HepG2 (cell line): Measurements from ENCODE around the gene KIAA2012. TPM values are rescaled to one million over a fixed set of nuclear protein-coding genes. Genes with fewer than 3 reads are reported as not detected.

Experiments used
- ATAC-seq: fragments of 200-7000 bp; cut with Tn5 transposase; 3 replicates; pipeline ENCODE4 v1.9.1; 2020; ENCODE audit warnings: mild to moderate bottlenecking, moderate library complexity
- BruUV-seq: library from RNA; stranded (reverse); fragments of 400-500 nt; replicated peaks from 2 replicates; lab custom pipeline; 2021; lab: Mats Ljungman, UMichigan
- CTCF ChIA-PET: fragments of 300-600 bp; formaldehyde crosslinking; extraction: SDS; loops from one replicate; lab custom pipeline; 2021; ENCODE audit warnings: low total read pairs, inconsistent platforms, low intra/inter-chr PET ratio; lab: Yijun Ruan, JAX
- POLR2A ChIA-PET: fragments of 350-600 bp; sonication (Branson Sonifier 250); formaldehyde crosslinking; loops from one replicate; lab custom pipeline; 2020; ENCODE audit warnings: antibody characterized with exemption, inconsistent platforms; lab: Yijun Ruan, JAX
- DNase-seq: peaks from one replicate; pipeline ENCODE4 v3.0.0-alpha.2; 2015; ENCODE audit warnings: low spot score
- FAIRE-seq: peaks from 3 replicates; lab custom pipeline; 2011; peaks lifted over from hg19 to GRCh38; lab: Jason Lieb, UNC
- H2AFZ ChIP-seq: one replicate; pipeline ENCODE4 v1.6.1; 2011; ENCODE audit warnings: low read length, inconsistent platforms
- H3K27ac ChIP-seq: fragments of 300-600 bp; 3 replicates; pipeline ENCODE4 v1.8.0; 2011; ENCODE audit warnings: mixed run types, mild to moderate bottlenecking, mixed read lengths, low read length, inconsistent platforms; ENCODE audit not compliant: insufficient read depth; ENCODE audit errors: extremely low read length
- H3K27me3 ChIP-seq, 2 experiments: fragments of 200-600 bp in 1 of 2; 2 replicates in 1 of 2; 3 replicates in 1 of 2; pipeline versions ENCODE4 v1.6.0 to v1.8.0; 2011; ENCODE audit warnings: low read length in 2 of 2, mild to moderate bottlenecking in 2 of 2, moderate library complexity in 2 of 2, inconsistent platforms in 1 of 2; ENCODE audit not compliant: insufficient read depth in 2 of 2, control insufficient read depth in 1 of 2
- H3K36me3 ChIP-seq, 2 experiments: fragments of 200-600 bp in 1 of 2; replicated peaks in 1 of 2; 2 replicates in 1 of 2; 3 replicates in 1 of 2; pipeline versions ENCODE4 v1.5.1 to v1.8.0; 2011; ENCODE audit warnings: low read length in 2 of 2, inconsistent platforms in 1 of 2; ENCODE audit not compliant: insufficient read depth in 2 of 2, control insufficient read depth in 1 of 2
- H3K4me1 ChIP-seq: 2 replicates; pipeline ENCODE4 v1.5.1; 2012; ENCODE audit warnings: low read length, inconsistent platforms; ENCODE audit not compliant: insufficient read depth
- H3K4me2 ChIP-seq: 2 replicates; pipeline ENCODE4 v1.6.0; 2011; ENCODE audit warnings: low read depth, low read length, inconsistent platforms
- H3K4me3 ChIP-seq, 3 experiments: fragments of 200-600 bp in 1 of 3; sonication (generic), shearing (Covaris generic) in 1 of 3; replicated peaks in 1 of 3; 2 replicates each; pipeline ENCODE4 v1.5.1; 2011 to 2016; ENCODE audit warnings: low read length in 3 of 3, inconsistent platforms in 2 of 3, low read depth in 2 of 3, mild to moderate bottlenecking in 2 of 3, control low read depth in 1 of 3, mixed read lengths in 1 of 3; ENCODE audit not compliant: insufficient read depth in 1 of 3
- H3K79me2 ChIP-seq: one replicate; pipeline ENCODE4 v1.6.1; 2011; ENCODE audit warnings: low read length, inconsistent platforms; ENCODE audit not compliant: insufficient read depth
- H3K9ac ChIP-seq: 2 replicates; pipeline ENCODE4 v1.6.0; 2011; ENCODE audit warnings: mild to moderate bottlenecking, low read depth, low read length, inconsistent platforms; ENCODE audit not compliant: insufficient read depth
- H3K9me3 ChIP-seq: 2 replicates; pipeline ENCODE4 v1.5.1; 2012; ENCODE audit warnings: mild to moderate bottlenecking, low read length
- H4K20me1 ChIP-seq: 2 replicates; pipeline ENCODE4 v1.6.0; 2011; ENCODE audit warnings: inconsistent platforms, mild to moderate bottlenecking, low read length, moderate library complexity; ENCODE audit not compliant: insufficient read depth
- ATM ChIP-seq: fragments of 450-650 bp; IDR thresholded peaks from 2 replicates; pipeline ENCODE4 v1.7.1; 2017; ENCODE audit warnings: mild to moderate bottlenecking, borderline replicate concordance
- HCFC1 ChIP-seq: fragments of 150-350 bp; IDR thresholded peaks from 2 replicates; pipeline ENCODE4 v1.6.1; 2014; ENCODE audit warnings: low read depth, low read length
- ISL2 ChIP-seq: sonication (generic); formaldehyde crosslinking; IDR thresholded peaks from 2 replicates; pipeline ENCODE4 v1.5.0; 2020; ENCODE audit warnings: missing genetic modification reagents
- KLF13 ChIP-seq: sonication (generic); formaldehyde crosslinking; IDR thresholded peaks from 2 replicates; pipeline ENCODE4 v1.4.0; 2020; ENCODE audit warnings: mild to moderate bottlenecking, missing genetic modification reagents
- NR2F2 ChIP-seq: IDR thresholded peaks from 2 replicates; pipeline ENCODE4 v1.6.1; 2012; ENCODE audit warnings: low read depth, inconsistent platforms, borderline replicate concordance
- POLR2G ChIP-seq: fragments of 200-400 bp; formaldehyde crosslinking; IDR thresholded peaks from 2 replicates; pipeline ENCODE4 v1.6.1; 2018; ENCODE audit warnings: mild to moderate bottlenecking, low read depth, low read length, moderate library complexity
- THAP9 ChIP-seq: sonication (generic); formaldehyde crosslinking; IDR thresholded peaks from 2 replicates; pipeline ENCODE4; 2020; ENCODE audit warnings: missing genetic modification reagents, mild to moderate bottlenecking, borderline replicate concordance
- ZNF121 ChIP-seq: sonication (generic); formaldehyde crosslinking; IDR thresholded peaks from 2 replicates; pipeline ENCODE4 v1.5.0; 2020; ENCODE audit warnings: mild to moderate bottlenecking, missing genetic modification reagents
- ZNF563 ChIP-seq: sonication (generic); formaldehyde crosslinking; IDR thresholded peaks from 2 replicates; pipeline ENCODE4 v1.8.0; 2022; ENCODE audit warnings: mild to moderate bottlenecking, moderate library complexity, missing genetic modification reagents
- ZNF644 ChIP-seq: IDR thresholded peaks from 2 replicates; pipeline ENCODE4 v1.6.1; 2016; ENCODE audit warnings: low read depth
- ZNF776 ChIP-seq: sonication (generic); formaldehyde crosslinking; IDR thresholded peaks from 2 replicates; pipeline ENCODE4 v1.4.0; 2020; ENCODE audit warnings: mild to moderate bottlenecking, missing genetic modification reagents
- ZNF777 ChIP-seq: sonication (generic); formaldehyde crosslinking; IDR thresholded peaks from 2 replicates; pipeline ENCODE4 v1.4.0; 2020; ENCODE audit warnings: missing genetic modification reagents
- WGBS: methylation state at CpG from one replicate; pipeline ENCODE4 v1.1.6; 2017; ENCODE audit warnings: low lambda C conversion rate; 5-methylcytosine and 5-hydroxymethylcytosine counted together
- in situ Hi-C: cut with HindIII; loops from 2 replicates; pipeline ENCODE4 v1.10.0; 2017; ENCODE audit warnings: low pct_unique_long_range_greater_than_20kb; ENCODE audit not compliant: extremely low pct_ligation_motif_present
- intact Hi-C: fragments of 100-400 bp; cut with micrococcal nuclease; formaldehyde crosslinking; loops from one replicate; pipeline ENCODE4 v1.10.0; 2022; ENCODE audit not compliant: unreplicated experiment
- polyA plus RNA-seq, 8 experiments: library from polyadenylated mRNA; depleted of rRNA in 3 of 8; stranded (reverse) in 7 of 8; unstranded in 1 of 8; fragments of >200 nt; fragmentation: Illumina TruSeq in 4 of 8; extraction: Trizol in 4 of 8; gene quantifications; 2 replicates each; pipeline versions ENCODE4 v1.2.1 to v1.2.3, GENCODE V29; 2011 to 2016; ENCODE audit warnings: low read depth in 4 of 8, missing spikeins in 1 of 8, mixed read lengths in 1 of 8; ENCODE audit not compliant: insufficient read depth in 1 of 8
- total RNA-seq, 5 experiments: library from RNA; depleted of rRNA; stranded (reverse); fragments of >200 nt; fragmentation: Illumina TruSeq; extraction: Trizol; gene quantifications; 2 replicates each; pipeline ENCODE4 v1.2.3, GENCODE V29; 2016; ENCODE audit warnings: low read depth in 1 of 5
- TF ChIP-seq, protein P1 (sequence below): sonication (generic); formaldehyde crosslinking; IDR thresholded peaks from 2 replicates; pipeline ENCODE4 v1.8.1; 2023; ENCODE audit warnings: mild to moderate bottlenecking, missing genetic modification reagents, borderline replicate concordance
- TF ChIP-seq, protein P2 (sequence below): sonication (generic); formaldehyde crosslinking; IDR thresholded peaks from 2 replicates; pipeline ENCODE4 v1.5.0; 2020; ENCODE audit warnings: mild to moderate bottlenecking, missing genetic modification reagents, borderline replicate concordance
- TF ChIP-seq, protein P3 (sequence below): sonication (generic); formaldehyde crosslinking; IDR thresholded peaks from 2 replicates; pipeline ENCODE4 v1.4.0; 2020; ENCODE audit warnings: missing genetic modification reagents

Gene KIAA2012
- total and polyA plus RNA-seq, 2 of the 13 experiments (the other 11 are each of a cell fraction or from before 2014, with no cell fraction given) = not detected

DNA sequence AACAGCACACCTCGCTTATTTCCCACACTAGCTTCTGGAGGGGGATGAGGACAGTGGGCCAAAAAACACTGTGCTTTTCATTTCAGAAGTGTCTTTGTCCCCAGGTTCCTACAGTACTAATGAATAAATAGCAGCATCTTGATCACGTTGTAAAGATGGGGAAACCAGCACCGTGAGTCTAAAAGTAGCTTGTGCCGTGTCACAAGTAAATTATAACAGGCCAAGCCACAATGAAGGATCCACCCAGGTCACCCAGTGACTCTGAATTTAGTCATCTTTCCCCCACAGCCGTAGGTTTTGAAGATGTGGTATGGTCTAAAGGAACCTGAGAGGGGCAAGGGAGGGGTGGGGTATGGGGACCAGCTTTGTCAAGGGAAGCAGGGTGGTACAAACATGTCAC is 30.6 kb upstream of the KIAA2012 start:
- ATAC-seq = no peak
- POLR2A ChIA-PET = no interaction called here
- BruUV-seq = no TSS peak

More for the DNA sequence above, 30.6 kb upstream of the KIAA2012 start:
- no peak overlapping the region for H3K4me3 ChIP-seq
- no peaks in the 10 kb centered on the region for H3K36me3 ChIP-seq
- intact Hi-C loops = no loop called here
- H2AFZ ChIP-seq = no peak overlapping the region
- H3K4me2 ChIP-seq = no peak overlapping the region
- H3K27ac ChIP-seq = no peak overlapping the region
- 43% methylated on average over 5 of the region's 5 CpGs for WGBS
- no peaks in the 10 kb centered on the region for H3K9me3 ChIP-seq
- CTCF ChIA-PET = no interaction called here
- TF ChIP-seq ZNF776 (no peak), ZNF563 (CRISPR knock-in tag) (no peak), HCFC1 (no peak), ZNF777 (CRISPR knock-in tag) (no peak), ZNF644 (CRISPR knock-in tag) (no peak), ATM (no peak), ZNF121 (CRISPR knock-in tag) (no peak), NR2F2 (no peak), THAP9 (CRISPR knock-in tag) (no peak), POLR2G (no peak), ISL2 (no peak), KLF13 (CRISPR knock-in tag) (no peak)
- TF ChIP-seq, protein P1, sequence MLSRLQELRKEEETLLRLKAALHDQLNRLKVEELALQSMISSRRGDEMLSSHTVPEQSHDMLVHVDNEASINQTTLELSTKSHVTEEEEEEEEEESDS (CRISPR knock-in tag) = no peak
- TF ChIP-seq, protein P2, sequence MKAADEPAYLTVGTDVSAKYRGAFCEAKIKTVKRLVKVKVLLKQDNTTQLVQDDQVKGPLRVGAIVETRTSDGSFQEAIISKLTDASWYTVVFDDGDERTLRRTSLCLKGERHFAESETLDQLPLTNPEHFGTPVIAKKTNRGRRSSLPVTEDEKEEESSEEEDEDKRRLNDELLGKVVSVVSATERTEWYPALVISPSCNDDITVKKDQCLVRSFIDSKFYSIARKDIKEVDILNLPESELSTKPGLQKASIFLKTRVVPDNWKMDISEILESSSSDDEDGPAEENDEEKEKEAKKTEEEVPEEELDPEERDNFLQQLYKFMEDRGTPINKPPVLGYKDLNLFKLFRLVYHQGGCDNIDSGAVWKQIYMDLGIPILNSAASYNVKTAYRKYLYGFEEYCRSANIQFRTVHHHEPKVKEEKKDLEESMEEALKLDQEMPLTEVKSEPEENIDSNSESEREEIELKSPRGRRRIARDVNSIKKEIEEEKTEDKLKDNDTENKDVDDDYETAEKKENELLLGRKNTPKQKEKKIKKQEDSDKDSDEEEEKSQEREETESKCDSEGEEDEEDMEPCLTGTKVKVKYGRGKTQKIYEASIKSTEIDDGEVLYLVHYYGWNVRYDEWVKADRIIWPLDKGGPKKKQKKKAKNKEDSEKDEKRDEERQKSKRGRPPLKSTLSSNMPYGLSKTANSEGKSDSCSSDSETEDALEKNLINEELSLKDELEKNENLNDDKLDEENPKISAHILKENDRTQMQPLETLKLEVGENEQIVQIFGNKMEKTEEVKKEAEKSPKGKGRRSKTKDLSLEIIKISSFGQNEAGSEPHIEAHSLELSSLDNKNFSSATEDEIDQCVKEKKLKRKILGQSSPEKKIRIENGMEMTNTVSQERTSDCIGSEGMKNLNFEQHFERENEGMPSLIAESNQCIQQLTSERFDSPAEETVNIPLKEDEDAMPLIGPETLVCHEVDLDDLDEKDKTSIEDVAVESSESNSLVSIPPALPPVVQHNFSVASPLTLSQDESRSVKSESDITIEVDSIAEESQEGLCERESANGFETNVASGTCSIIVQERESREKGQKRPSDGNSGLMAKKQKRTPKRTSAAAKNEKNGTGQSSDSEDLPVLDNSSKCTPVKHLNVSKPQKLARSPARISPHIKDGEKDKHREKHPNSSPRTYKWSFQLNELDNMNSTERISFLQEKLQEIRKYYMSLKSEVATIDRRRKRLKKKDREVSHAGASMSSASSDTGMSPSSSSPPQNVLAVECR = no peak
- TF ChIP-seq, protein P3, sequence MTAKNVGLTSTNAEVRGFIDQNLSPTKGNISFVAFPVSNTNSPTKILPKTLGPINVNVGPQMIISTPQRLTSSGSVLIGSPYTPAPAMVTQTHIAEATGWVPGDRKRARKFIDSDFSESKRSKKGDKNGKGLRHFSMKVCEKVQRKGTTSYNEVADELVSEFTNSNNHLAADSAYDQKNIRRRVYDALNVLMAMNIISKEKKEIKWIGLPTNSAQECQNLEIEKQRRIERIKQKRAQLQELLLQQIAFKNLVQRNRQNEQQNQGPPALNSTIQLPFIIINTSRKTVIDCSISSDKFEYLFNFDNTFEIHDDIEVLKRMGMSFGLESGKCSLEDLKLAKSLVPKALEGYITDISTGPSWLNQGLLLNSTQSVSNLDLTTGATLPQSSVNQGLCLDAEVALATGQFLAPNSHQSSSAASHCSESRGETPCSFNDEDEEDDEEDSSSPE (CRISPR knock-in tag) = no peak
- DNase-seq = no peak
- no peaks in the 10 kb centered on the region for H3K79me2 ChIP-seq
- in situ Hi-C loops = no loop called here
- no peak overlapping the region for H3K9ac ChIP-seq
- FAIRE-seq = no peak
- no peaks in the 10 kb centered on the region for H4K20me1 ChIP-seq
- H3K4me1 ChIP-seq = peaks cover 21% of the 10 kb centered on the region; the same call in 1 of the 2 replicates
- peaks cover 0 to 21% of the 10 kb centered on the region in 2 experiments; a peak in 3 of 5 replicates for H3K27me3 ChIP-seq
